ENCODE results near the gene DDX54.
"Not testable (repeated sequence)": the region's sequence is repeated elsewhere in the genome, so short reads cannot be mapped to it uniquely, and the experiment has no call there.

Gene DDX54

GRCh38 chr12:113216027-113216426 lies 30.7 kb upstream of the DDX54 start:
- DNase-seq (ENCODE audit: low read depth) = no peak

DNA sequence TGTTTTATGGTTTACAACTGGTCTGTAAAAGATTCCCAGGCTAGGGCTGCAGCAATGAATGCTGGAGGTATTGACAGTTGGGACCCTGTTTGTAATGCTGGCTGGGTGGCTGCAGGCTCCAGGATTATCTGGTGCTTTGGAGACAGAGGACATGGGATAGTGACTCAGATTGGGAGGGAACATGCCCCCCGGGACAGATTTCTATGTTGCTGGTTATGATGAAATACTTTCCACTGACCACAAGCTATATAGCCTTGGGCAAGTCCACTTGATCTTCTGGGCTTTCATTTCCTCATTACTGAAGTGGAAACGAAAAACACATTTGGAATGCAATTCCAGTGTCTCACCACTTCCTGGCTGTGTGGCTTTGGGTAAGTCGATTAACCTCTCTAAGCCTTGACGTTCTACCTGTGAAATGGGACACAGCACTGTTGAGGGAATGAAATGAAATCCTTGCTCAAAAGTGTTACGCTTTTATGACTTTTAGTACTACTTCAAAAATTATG lies 29.7 kb upstream of the DDX54 start:
- DNase-seq (ENCODE audit: low read depth) = no peak

DNA sequence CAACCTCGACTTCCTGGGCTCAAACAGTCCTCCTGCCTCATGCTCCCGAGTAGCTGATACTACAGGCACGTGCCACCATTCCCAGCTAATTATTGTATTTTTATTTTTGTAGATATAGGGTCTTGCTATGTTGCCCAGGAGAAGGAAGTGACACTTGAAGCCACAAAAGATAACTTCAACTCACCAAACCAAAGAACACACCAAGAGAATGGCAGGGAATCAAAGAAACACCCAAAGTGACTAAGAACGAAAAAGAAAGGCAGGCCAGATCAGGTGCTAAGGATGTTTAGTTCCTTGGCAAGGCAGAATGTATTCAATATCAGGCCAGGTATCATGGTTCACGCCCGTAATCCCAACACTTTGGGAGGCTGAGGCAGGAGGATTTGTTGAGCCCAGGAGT lies 25.9 kb upstream of the DDX54 start:
- no peak for DNase-seq (ENCODE audit: low read depth)

GRCh38 chr12:113208041-113208934 lies 23.0 kb upstream of the DDX54 start:
- DNase-seq (ENCODE audit: low read depth) = peak; percentile 39

DNA sequence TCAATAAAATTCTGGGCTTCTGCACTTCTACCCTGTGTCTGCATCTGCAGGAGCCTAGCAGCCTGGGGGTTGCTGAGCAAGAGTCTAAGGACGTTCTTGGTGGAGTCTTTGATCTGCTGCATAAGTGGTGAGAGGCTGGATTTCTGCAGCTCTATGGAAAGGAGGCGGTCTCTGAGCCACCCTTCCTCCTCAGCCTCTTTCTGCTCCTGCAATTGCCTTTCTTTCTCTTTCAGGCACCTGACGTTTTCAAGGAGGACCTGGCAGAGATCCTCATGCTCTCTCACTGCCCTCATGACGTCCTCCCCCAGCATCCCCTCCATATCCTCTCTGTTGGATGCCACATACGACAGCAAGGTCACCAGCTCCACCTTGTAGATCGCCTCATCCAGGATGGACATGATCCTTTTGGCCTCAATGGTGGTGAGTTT lies 22.3 kb upstream of the DDX54 start:
- no peak for DNase-seq (ENCODE audit: low read depth)

DNA sequence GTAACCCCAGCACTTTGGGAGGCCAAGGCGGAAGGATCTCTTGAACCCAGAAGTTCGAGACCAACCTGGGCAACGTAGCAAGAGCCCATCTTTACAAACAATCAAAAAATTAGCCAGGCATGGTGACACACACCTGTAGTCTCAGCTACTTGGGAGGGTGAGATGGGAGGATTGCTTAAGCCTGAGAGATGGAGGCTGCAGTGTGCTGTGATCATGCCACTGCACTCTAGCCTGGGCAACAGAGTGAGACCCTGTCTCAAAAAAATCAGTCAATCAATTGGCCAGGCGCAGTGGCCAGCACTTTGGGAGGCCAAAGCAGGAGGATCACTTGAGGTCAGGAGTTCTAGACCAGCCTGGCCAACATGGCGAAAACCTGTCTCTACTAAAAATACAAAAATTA lies 21.5 kb upstream of the DDX54 start:
- not testable (repeated sequence) for DNase-seq (ENCODE audit: low read depth)

GRCh38 chr12:113204804-113205203 lies 19.5 kb upstream of the DDX54 start:
- no peak for DNase-seq (ENCODE audit: low read depth)

GRCh38 chr12:113203852-113204760 lies 18.8 kb upstream of the DDX54 start:
- DNase-seq (ENCODE audit: low read depth) = no peak

DNA sequence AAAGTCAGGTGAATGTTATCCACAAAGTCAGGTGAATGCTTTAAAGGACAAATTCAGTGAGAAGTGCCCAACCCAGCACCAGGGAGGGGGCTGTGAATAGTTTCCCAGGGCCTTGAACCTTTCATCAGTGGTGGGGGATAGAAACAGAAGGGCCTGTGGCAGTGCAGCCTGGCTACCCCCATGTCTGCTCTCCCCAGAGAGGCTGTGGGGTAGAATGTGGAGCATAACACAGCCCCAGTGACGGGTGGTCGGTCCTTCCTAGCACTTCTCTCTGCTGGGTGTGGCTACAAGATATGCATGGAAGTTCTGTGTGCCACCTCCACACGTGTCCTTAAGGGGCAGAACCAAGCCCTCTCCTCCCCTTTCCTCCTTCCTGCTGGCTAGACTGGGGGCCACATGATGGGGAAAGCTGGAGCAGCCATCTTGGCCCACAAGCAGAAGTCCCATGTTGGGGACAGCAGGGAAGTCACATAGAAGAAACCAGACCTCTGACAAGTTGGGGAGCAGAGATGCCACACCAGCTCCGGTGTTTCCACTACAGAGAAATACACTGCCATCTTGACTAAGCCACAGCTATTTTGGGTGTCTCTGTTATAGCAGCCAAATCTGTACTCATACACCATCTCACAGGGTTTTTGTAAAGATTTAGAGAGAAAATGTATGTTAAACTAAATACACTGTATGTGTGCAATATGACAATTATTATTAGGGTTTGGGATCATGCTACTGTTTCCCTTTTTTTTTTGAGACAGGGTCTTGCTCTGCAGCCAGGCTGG lies 17.2 kb upstream of the DDX54 start:
- no peak for DNase-seq (ENCODE audit: low read depth)

- DNase-seq (ENCODE audit: low read depth) = no peak
These were observed 16.2 kb upstream of the DDX54 start for GRCh38 chr12:113201187-113202177.

DNA sequence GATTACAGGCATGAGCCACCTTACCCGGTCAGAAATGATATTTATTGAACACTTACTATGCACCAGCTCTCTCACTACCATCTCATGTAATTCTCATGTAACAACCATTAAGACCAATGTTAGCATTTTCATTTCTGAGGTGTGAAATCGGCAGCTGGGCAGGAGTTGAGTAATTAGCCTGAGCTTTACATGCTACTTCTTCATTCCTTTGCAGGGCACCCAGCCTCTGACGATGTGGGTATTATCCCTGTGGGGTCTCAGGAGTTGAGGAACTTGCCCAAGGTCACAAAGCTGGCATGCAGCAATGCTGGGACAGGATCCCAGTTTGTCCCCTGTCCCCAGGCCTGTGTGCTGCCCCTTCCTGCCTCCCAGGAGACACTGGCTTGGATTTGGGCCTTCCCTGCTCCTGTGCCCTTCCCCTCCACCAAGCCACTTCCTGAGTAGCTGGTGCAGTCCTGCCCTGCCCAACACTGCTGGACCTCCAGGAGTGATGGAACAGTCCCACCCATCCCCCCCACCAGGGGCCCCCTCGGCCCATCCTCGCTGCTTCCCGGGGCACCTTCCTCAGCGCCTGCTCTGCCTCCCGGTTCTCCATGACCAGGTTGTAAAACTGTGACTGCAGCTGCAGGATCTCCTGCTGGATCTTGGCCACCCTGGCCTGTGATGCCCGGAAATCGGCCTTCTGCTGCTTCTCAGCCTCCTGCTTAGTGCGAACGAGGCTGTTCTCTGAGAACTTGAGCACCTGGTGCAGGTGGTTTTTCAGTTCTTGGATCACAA lies 14.9 kb upstream of the DDX54 start:
- DNase-seq (ENCODE audit: low read depth) = no peak

GRCh38 chr12:113198296-113198695 lies 13.0 kb upstream of the DDX54 start:
- no peak for DNase-seq (ENCODE audit: low read depth)

DNA sequence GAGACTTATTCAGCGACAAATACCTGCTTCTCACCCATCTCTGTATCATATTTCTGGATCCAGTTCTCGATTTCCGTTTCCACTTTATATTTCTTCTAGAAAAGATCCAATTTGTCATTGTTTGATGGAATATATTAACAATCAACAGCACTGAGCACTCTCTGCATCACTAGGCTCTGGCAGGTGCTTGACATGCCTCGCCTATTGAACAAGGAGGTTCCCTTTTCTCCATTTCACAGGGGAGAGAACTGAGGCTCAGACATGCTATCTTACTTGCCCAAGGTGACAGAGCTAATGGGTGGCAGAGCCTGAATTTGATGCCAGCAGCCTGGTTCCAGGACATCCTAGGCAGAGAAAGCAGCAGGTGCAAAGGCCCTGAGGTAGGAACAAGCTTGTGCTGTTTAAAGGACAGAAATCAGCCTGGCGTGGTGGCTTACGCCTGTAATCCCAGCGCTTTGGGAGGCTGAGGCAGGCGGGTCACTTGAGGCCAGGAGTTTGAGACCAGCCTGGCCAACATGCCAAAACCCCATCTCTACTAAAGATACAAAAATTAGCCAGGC lies 12.3 kb upstream of the DDX54 start:
- no peak for DNase-seq (ENCODE audit: low read depth)

DNA sequence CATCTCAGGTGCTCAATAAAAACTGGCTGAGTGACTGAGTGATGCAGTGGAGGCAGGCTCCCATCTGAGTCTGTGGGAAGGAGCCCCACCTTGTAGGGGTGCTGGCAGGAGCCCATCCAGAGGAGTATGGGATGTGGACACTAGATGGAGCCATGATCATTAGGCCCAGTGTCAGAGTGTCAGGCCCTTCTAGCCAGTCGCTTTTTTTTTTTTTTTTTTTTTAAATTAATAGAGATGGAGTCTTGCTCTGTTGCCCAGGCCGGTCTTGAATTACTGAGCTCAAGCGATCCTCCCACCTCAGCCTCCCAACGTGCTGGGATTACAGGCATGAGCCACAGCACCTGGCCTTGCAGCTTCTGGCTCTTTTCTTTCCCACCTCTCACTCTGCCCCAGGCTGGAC lies 11.7 kb upstream of the DDX54 start:
- peak; percentile 29 for DNase-seq (ENCODE audit: low read depth)

GRCh38 chr12:113196582-113196981 lies 11.3 kb upstream of the DDX54 start:
- no peak for DNase-seq (ENCODE audit: low read depth)

GRCh38 chr12:113195598-113195997 lies 10.3 kb upstream of the DDX54 start:
- no peak for DNase-seq (ENCODE audit: low read depth)

DNA sequence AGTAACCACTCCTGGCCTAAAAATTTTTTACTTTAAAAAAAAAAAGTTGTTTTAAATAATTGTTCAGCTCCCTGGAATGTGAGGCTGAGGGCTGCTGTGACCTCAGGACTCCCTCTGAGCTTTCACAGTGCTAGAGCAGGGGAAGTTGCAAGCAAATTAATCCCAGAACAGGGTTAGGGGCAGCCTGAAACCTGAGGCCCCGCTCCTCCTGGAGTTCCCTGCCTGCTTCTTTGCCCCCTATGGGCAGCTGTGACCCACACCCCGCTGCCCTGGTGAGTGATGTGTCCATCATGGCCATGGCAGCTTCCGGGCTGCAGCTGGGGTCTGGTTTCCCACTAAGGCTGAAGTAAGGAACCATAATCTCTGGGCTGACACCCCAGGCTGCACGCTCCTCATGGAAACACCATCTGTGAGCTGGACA lies 9.7 kb upstream of the DDX54 start:
- DNase-seq (ENCODE audit: low read depth) = no peak

- DNase-seq (ENCODE audit: low read depth) = no peak
These were observed 5.9 kb upstream of the DDX54 start for GRCh38 chr12:113191227-113191626.

GRCh38 chr12:113190761-113191160 lies 5.5 kb upstream of the DDX54 start:
- no peak for DNase-seq (ENCODE audit: low read depth)

- DNase-seq (ENCODE audit: low read depth) = no peak
These were observed 4.1 kb upstream of the DDX54 start for GRCh38 chr12:113189361-113189760.

Data from T-helper 22 cell (primary cell).